ENCODE results near the gene PARP15. TPM values are rescaled to one million over a fixed set of nuclear protein-coding genes. Genes with fewer than 3 reads are reported as not detected.
A peak's percentile ranks its signal among the peaks of the same experiment; 100 is the strongest.

Gene PARP15
- total RNA-seq, 6 donors from 2014 or later, result 7.0 to 30.4 (median 12.3) TPM

DNA sequence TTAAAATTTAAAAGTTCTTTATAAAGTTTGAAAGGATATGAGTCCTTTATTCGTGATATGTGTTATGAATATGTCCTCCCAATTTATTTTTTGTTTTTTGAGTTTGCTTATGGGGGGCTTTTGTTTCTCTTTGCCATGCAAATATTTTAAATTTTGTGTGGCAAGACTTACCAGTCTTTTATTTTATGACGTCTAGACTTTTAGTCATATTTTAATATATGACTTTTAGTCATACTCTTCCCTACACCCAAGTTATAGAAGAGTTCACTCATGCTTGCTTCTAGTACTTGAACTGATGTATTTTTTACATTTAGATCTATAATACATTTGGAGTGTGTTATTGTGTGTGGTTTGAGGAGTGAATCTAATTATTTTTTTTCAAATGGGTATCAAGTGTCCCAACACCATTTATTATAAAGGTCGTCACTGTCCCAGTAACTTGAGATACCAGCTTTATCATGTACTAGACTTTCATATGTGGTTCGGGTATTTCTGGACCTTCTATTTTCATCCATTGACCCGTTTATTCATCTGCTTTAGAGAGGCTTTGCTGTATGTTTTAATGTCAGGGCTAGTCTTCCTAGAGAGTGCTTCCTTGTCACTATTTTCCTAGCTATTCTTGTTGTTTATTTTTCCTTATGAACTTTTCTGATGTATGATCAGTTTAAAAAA lies 755 bp downstream of the PARP15 start:
- WGBS, 2 donors, result 45 to 57% methylated on average over 5 of the region's 5 CpGs
- H3K36me3 ChIP-seq, result peaks cover 0 to 7% (median 0%) of the 10 kb centered on the region in 4 donors
- no peak for DNase-seq
- H3K4me1 ChIP-seq, result peaks cover 6 to 24% (median 10%) of the 10 kb centered on the region in 4 donors
- no peak for ATAC-seq (ENCODE audit: low FRiP score in 2 of 2)
- no peaks in the 10 kb centered on the region for H3K27me3 ChIP-seq
- peak overlapping the region in 3 of 4 donors; percentile 41 to 61 (median 54) for H3K4me3 ChIP-seq
- H3K27ac ChIP-seq, result peak overlapping the region in 3 of 4 donors; percentile 46 to 84 (median 68)
- H3K9me3 ChIP-seq, result peaks cover 11 to 13% (median 12%) of the 10 kb centered on the region in 4 donors
- TF ChIP-seq POLR2A (IDR thresholded peaks at IDR 0.05) (no peak), EP300 (IDR thresholded peaks at IDR 0.05) (no peak), POLR2AphosphoS5 (IDR thresholded peaks at IDR 0.05) (no peak), CTCF (IDR thresholded peaks at IDR 0.05) (no peak)

DNA sequence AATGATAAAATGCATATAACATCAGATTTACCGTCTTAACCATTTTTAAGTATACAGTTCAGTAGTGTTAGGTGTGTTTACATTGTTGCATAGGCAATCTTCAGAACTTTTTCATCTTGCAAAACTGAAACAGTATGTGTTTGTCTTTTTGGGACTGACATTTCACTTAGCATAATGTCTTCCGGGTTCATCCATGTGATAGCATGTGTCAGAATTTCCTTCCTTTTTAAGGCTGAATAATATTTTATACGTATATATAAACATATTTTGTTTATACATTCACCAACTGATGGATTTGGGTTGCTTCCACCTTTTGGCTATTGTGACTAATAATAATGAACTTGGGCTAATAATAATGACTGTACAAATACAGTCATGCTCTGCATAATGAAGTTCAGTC lies 3.0 kb downstream of the PARP15 start:
- ATAC-seq (ENCODE audit: low FRiP score in 2 of 2) (no peak), DNase-seq (no peak)
- TF ChIP-seq CTCF (IDR thresholded peaks at IDR 0.05) (no peak), POLR2AphosphoS5 (IDR thresholded peaks at IDR 0.05) (no peak), EP300 (IDR thresholded peaks at IDR 0.05) (no peak), POLR2A (IDR thresholded peaks at IDR 0.05) (no peak)
- Histone ChIP-seq H3K9me3 (peaks cover 11 to 13% (median 12%) of the 10 kb centered on the region in 4 donors), H3K36me3 (no peaks in the 10 kb centered on the region), H3K4me1 (peaks cover 5 to 18% (median 5%) of the 10 kb centered on the region in 4 donors), H3K4me3 (no peak overlapping the region), H3K27me3 (no peaks in the 10 kb centered on the region), H3K27ac (no peak overlapping the region)
- 55 to 57% methylated on average over 3 of the region's 3 CpGs for WGBS, 2 donors

DNA sequence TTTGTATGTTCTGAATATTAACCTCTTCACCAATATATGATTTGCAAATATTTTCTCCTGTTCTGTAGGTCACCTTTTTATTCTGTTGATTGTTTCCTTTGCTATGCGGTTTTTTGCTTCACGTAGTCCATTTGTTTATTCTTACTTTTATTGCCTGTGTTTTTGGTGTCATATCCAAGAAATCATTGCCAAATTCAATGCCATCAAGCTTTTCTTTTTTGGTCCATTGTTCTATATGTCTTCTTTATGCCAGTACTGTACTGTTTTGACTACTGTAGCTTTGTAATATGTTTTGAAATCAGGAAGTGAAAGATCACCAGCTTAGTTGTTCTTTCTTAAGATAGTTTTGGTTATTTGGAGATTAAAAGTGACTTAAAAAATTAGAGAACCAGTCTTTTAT lies 4.2 kb downstream of the PARP15 start:
- TF ChIP-seq POLR2A (IDR thresholded peaks at IDR 0.05) (no peak), EP300 (IDR thresholded peaks at IDR 0.05) (no peak), CTCF (IDR thresholded peaks at IDR 0.05) (no peak), POLR2AphosphoS5 (IDR thresholded peaks at IDR 0.05) (no peak)
- Histone ChIP-seq H3K4me1 (peaks cover under 1 to 18% (median 5%) of the 10 kb centered on the region in 4 donors), H3K27me3 (no peaks in the 10 kb centered on the region), H3K4me3 (no peak overlapping the region), H3K27ac (no peak overlapping the region), H3K36me3 (no peaks in the 10 kb centered on the region), H3K9me3 (peaks cover 11 to 13% (median 12%) of the 10 kb centered on the region in 4 donors)
- 99 to 100% methylated on average over 2 of the region's 2 CpGs for WGBS, 2 donors
- DNase-seq (no peak), ATAC-seq (ENCODE audit: low FRiP score in 2 of 2) (no peak)

- ATAC-seq (ENCODE audit: low FRiP score in 2 of 2), result no peak
- Histone ChIP-seq H3K4me1 (peaks cover 0 to 12% (median 4%) of the 10 kb centered on the region in 4 donors), H3K27ac (no peak overlapping the region), H3K27me3 (no peaks in the 10 kb centered on the region), H3K4me3 (no peak overlapping the region), H3K9me3 (peaks cover 11 to 13% (median 12%) of the 10 kb centered on the region in 4 donors), H3K36me3 (no peaks in the 10 kb centered on the region)
- TF ChIP-seq POLR2AphosphoS5 (IDR thresholded peaks at IDR 0.05) (no peak), POLR2A (IDR thresholded peaks at IDR 0.05) (no peak), CTCF (IDR thresholded peaks at IDR 0.05) (no peak), EP300 (IDR thresholded peaks at IDR 0.05) (no peak)
- WGBS, 2 donors, result 93 to 100% methylated on average over 1 of the region's 1 CpG
- DNase-seq, result no peak
These were observed 4.9 kb downstream of the PARP15 start for GRCh38 chr3:122582390-122582789.

DNA sequence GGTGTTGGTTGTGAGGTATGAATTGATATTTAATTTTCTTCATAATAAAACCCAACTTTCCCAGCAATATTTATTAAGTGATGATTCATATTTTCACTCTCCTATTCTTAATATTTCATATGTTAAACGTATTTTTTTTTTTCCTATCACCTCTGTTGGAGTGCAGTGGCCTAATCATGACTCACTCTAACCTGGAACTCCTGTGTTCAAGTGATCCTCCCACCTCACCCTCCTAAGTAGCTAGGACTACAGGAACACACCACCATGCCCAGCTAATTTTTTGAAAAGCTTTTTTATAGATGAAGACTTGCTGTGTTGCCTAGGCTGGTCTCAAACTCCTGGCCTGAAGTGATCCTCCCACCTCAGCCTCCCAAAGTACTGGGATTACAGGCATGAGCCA lies 8.6 kb downstream of the PARP15 start:
- Histone ChIP-seq H3K4me3 (no peak overlapping the region), H3K4me1 (no peaks in the 10 kb centered on the region), H3K27me3 (no peaks in the 10 kb centered on the region), H3K27ac (no peak overlapping the region), H3K36me3 (no peaks in the 10 kb centered on the region), H3K9me3 (peaks cover 11 to 13% (median 12%) of the 10 kb centered on the region in 4 donors)
- ATAC-seq (ENCODE audit: low FRiP score in 2 of 2) (no peak), DNase-seq (no peak)
- 39 to 55% methylated on average over 1 of the region's 1 CpG for WGBS, 2 donors
- TF ChIP-seq CTCF (IDR thresholded peaks at IDR 0.05) (no peak), POLR2A (IDR thresholded peaks at IDR 0.05) (no peak), POLR2AphosphoS5 (IDR thresholded peaks at IDR 0.05) (no peak), EP300 (IDR thresholded peaks at IDR 0.05) (no peak)
